Thyroid gland (tissue), 4 donors: ENCODE measurements around the gene CCDC74A. TPM values are rescaled to one million over a fixed set of nuclear protein-coding genes. Genes with fewer than 3 reads are reported as not detected.
"Not testable (repeated sequence)": the region's sequence is repeated elsewhere in the genome, so short reads cannot be mapped to it uniquely, and the experiment has no call there.

Experiments
- DNase-seq, 2 donors: peaks; one replicate each; pipeline ENCODE4 v3.0.0-alpha.2; 2019
- H3K27ac ChIP-seq, 3 donors: fragments of 200-600 bp; sonication (generic); 1 replicate in 2 of 3; 2 replicates in 1 of 3; pipeline ENCODE4 v1.5.1; 2016 to 2019; ENCODE audit warnings: mild to moderate bottlenecking in 1 of 3, moderate library complexity in 1 of 3
- H3K27me3 ChIP-seq: fragments of 200-600 bp; sonication (generic); one replicate; pipeline ENCODE4 v1.5.1; 2019
- H3K36me3 ChIP-seq, 2 donors: fragments of 200-600 bp; sonication (generic); one replicate each; pipeline ENCODE4 v1.5.1; 2016 to 2019
- H3K4me1 ChIP-seq, 2 donors: fragments of 200-600 bp; sonication (generic); one replicate each; pipeline ENCODE4 v1.5.1; 2017 to 2019
- H3K4me3 ChIP-seq, 3 donors: fragments of 200-600 bp; sonication (generic); replicated peaks in 1 of 3; 1 replicate in 2 of 3; 2 replicates in 1 of 3; pipeline ENCODE4 v1.5.1; 2016; ENCODE audit warnings: mild to moderate bottlenecking in 1 of 3
- H3K9me3 ChIP-seq: fragments of 200-600 bp; sonication (generic); one replicate; pipeline ENCODE4 v1.5.1; 2017
- POLR2A ChIP-seq, 2 donors: fragments of 450-650 bp; IDR thresholded peaks; one replicate each; pipeline ENCODE4 v1.6.1; 2017; ENCODE audit warnings: antibody characterized with exemption in 2 of 2, mild to moderate bottlenecking in 2 of 2, moderate library complexity in 1 of 2
- WGBS, 2 donors: methylation state at CpG; one replicate each; pipeline ENCODE4 v1.1.5; 2017; 5-methylcytosine and 5-hydroxymethylcytosine counted together
- intact Hi-C: fragments of 100-400 bp; cut with DNase I; formaldehyde crosslinking; loops from one replicate; pipeline ENCODE4 v1.15.1; 2023
- total RNA-seq, 4 donors: library from RNA; depleted of rRNA; stranded (reverse); fragments of >200 nt; gene quantifications; one replicate each; pipeline ENCODE4 v1.2.3, GENCODE V29; 2016
- TF ChIP-seq, protein P1 (sequence below), 6 experiments: fragments of 200-600 bp in 3 of 6; fragments of 450-650 bp in 3 of 6; sonication (generic) in 3 of 6; IDR thresholded peaks; one replicate each; pipeline ENCODE4 v1.5.1; 2016 to 2019; ENCODE audit warnings: antibody characterized with exemption in 6 of 6, mild to moderate bottlenecking in 2 of 6, inconsistent platforms in 1 of 6, moderate library complexity in 1 of 6

CCDC74A gene
- total RNA-seq, 4 donors from 2014 or later, result 3.3 to 21.6 (median 9.4) TPM

DNA sequence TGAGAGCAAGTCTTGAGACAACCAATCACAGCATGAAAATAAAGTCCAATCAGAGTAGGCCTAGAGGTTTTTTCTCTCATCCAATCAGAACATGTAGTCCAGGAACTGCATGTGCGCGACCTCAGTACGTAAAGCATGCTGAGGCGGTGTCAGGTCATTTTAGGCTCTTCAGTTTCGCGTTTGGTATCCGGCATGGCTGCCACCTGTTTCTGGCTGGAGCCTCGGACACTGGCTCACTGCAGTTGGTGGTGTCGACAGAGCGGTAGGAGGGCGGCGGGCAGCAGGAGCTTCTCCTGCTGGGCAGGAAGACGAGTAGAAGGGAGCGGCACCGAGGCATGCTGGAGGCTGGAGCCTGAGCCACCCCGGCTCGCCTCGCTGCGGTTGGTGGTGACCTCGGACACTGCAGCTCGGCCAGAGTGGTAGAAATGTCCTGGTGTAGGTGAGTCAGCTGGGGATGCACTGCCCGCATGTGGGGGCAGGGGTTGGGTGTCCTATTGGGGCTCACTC, 15.8 kb downstream of the CCDC74A start:
- H3K36me3 ChIP-seq, result no peaks in the 10 kb centered on the region
- no peak for DNase-seq
- intact Hi-C loops, result no loop called here
- TF ChIP-seq, protein P1, sequence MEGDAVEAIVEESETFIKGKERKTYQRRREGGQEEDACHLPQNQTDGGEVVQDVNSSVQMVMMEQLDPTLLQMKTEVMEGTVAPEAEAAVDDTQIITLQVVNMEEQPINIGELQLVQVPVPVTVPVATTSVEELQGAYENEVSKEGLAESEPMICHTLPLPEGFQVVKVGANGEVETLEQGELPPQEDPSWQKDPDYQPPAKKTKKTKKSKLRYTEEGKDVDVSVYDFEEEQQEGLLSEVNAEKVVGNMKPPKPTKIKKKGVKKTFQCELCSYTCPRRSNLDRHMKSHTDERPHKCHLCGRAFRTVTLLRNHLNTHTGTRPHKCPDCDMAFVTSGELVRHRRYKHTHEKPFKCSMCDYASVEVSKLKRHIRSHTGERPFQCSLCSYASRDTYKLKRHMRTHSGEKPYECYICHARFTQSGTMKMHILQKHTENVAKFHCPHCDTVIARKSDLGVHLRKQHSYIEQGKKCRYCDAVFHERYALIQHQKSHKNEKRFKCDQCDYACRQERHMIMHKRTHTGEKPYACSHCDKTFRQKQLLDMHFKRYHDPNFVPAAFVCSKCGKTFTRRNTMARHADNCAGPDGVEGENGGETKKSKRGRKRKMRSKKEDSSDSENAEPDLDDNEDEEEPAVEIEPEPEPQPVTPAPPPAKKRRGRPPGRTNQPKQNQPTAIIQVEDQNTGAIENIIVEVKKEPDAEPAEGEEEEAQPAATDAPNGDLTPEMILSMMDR (IDR thresholded peaks at IDR 0.05), result no peak
- no peak for TF ChIP-seq POLR2A (IDR thresholded peaks at IDR 0.05)
- no peaks in the 10 kb centered on the region for H3K27me3 ChIP-seq
- H3K27ac ChIP-seq, result no peak overlapping the region
- H3K9me3 ChIP-seq, result no peaks in the 10 kb centered on the region
- 91 to 93% methylated on average over 20 to 21 of the region's 22 CpGs for WGBS, 2 donors
- H3K4me1 ChIP-seq, result no peaks in the 10 kb centered on the region
- H3K4me3 ChIP-seq, result no peak overlapping the region

DNA sequence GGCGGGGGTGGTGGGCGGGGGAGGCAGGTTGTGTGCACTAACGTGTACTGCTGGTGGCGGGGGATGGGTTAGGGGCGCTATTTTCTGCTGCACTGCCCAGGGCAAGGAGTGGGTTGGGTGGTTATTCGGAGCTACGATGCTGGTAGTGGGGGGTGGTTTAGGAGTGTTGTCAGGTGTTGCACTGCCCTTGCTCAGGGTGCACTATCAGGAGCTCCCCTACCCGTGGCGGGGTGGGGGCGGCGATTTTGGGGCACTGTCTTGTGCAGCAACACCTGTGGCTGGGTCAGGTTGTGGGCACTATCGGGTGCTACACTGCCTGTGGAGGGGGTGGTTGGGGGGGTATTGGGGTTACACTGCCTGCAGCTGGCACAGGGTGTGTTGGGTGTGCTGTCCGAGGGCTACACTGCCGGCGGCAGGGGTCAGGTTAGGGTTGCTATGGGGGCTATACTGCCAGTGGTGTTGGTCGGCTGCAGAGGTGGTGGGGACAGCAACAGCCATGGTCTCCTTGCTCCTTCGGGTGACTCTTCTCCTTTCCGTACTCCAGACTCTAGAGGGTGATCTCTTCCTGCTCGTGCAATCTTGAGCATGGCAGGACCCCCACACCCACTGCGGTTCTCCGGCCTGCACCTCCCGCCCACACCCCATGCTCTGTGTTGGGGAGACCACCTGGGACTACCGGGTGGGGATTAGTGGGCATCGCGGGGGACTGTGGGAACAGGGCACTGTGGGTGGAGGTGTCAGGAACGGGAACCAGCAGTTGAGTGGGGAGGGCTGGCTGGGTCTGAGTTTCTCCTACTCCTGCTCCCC, 16.5 kb downstream of the CCDC74A start:
- H3K4me3 ChIP-seq, H3K36me3 ChIP-seq, H3K27ac ChIP-seq, H3K27me3 ChIP-seq, H3K4me1 ChIP-seq, intact Hi-C loops, DNase-seq, H3K9me3 ChIP-seq: not testable (repeated sequence)
- WGBS, 2 donors, result 86 to 90% methylated on average over 8 to 16 of the region's 26 CpGs

- H3K9me3 ChIP-seq, DNase-seq, H3K27ac ChIP-seq, H3K27me3 ChIP-seq, H3K36me3 ChIP-seq, intact Hi-C loops, H3K4me1 ChIP-seq, H3K4me3 ChIP-seq: not testable (repeated sequence)
- WGBS, 2 donors, result 93% methylated on average over 3 of the region's 7 CpGs
Observed at GRCh38 chr2:131544813-131545165, 17.1 kb downstream of the CCDC74A start.

GRCh38 chr2:131552871-131553270, 25.2 kb downstream of the CCDC74A start:
- TF ChIP-seq POLR2A (IDR thresholded peaks at IDR 0.05), result no peak
- TF ChIP-seq, protein P1 (IDR thresholded peaks at IDR 0.05), result no peak
- no peaks in the 10 kb centered on the region for H3K27me3 ChIP-seq
- 78 to 93% methylated on average over 11 of the region's 11 CpGs for WGBS, 2 donors
- no peaks in the 10 kb centered on the region for H3K4me1 ChIP-seq
- no peaks in the 10 kb centered on the region for H3K9me3 ChIP-seq
- H3K36me3 ChIP-seq, result no peaks in the 10 kb centered on the region
- H3K27ac ChIP-seq, result no peak overlapping the region
- H3K4me3 ChIP-seq, result no peak overlapping the region
- no peak for DNase-seq
- intact Hi-C loops, result no loop called here

- no peak overlapping the region for H3K27ac ChIP-seq
- TF ChIP-seq, protein P1 (IDR thresholded peaks at IDR 0.05), result no peak
- TF ChIP-seq POLR2A (IDR thresholded peaks at IDR 0.05), result no peak
- H3K27me3 ChIP-seq, result no peaks in the 10 kb centered on the region
- H3K36me3 ChIP-seq, result no peaks in the 10 kb centered on the region
- H3K4me3 ChIP-seq, result no peak overlapping the region
- no peaks in the 10 kb centered on the region for H3K9me3 ChIP-seq
- intact Hi-C loops, result no loop called here
- WGBS, 2 donors, result 93 to 99% methylated on average over 6 to 7 of the region's 7 CpGs
- DNase-seq, result no peak
- H3K4me1 ChIP-seq, result no peaks in the 10 kb centered on the region
Observed at GRCh38 chr2:131556998-131557397, 29.3 kb downstream of the CCDC74A start.

DNA sequence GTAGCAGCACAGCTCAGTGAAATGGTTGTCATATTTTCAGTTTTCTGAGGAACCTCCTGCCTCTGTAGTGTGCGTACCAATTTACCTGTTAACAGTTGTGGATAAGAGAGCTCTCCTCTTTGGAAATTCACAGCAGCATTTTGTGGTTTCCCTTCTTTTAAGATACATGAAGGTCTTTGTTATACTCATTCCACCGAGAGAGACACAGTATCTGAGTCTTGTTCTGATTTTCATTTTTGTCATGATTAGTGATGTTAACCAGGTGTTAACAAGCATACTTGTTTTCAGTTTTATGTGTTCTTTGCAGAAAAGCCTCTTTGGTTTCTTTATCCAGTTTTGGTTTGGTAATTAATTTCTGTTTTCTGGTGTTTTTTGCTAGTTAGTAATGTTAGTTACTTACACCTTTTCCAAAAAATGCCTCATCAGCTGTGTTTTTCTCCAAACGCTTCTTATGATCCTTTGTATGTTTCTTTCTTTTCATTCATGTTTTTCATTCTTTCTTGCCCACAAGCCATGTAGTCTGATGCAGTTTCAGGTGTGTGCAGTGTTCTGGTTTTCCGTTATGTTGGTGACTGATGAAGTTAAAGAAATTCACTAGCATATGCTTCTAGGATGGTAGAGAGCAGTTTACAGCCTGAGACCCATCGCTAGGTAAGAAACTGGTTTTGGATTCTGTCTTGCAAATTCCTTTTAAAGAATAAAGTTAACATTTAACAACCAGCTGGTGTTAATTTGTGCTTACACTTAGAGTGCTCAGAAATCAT, 30.1 kb downstream of the CCDC74A start:
- no peaks in the 10 kb centered on the region for H3K36me3 ChIP-seq
- DNase-seq, result no peak
- H3K27ac ChIP-seq, result no peak overlapping the region
- intact Hi-C loops, result no loop called here
- no peaks in the 10 kb centered on the region for H3K27me3 ChIP-seq
- 85 to 87% methylated on average over 5 of the region's 5 CpGs for WGBS, 2 donors
- H3K9me3 ChIP-seq, result no peaks in the 10 kb centered on the region
- no peak for TF ChIP-seq POLR2A (IDR thresholded peaks at IDR 0.05)
- TF ChIP-seq, protein P1 (IDR thresholded peaks at IDR 0.05), result no peak
- H3K4me3 ChIP-seq, result no peak overlapping the region
- no peaks in the 10 kb centered on the region for H3K4me1 ChIP-seq
